DND-41 (cell line): Measurements from ENCODE around the gene UROC1.

Source experiments
- ATAC-seq: fragments of 200-7000 bp; cut with Tn5 transposase; 3 replicates; pipeline ENCODE4 v1.9.1; 2021; ENCODE audit warnings: low read depth; ENCODE audit not compliant: insufficient read depth
- DNase-seq: peaks from one replicate; pipeline ENCODE4 v3.0.0-alpha.2; 2020
- H2AFZ ChIP-seq: 2 replicates; pipeline ENCODE4 v1.6.0; 2012; ENCODE audit warnings: low read depth, low read length
- H3K27ac ChIP-seq: 2 replicates; pipeline ENCODE4 v1.5.1; 2012; ENCODE audit warnings: low read length, inconsistent platforms
- H3K27me3 ChIP-seq: fragments of 200-600 bp; sonication (generic); 2 replicates; pipeline ENCODE4 v1.6.0; 2012; ENCODE audit warnings: low read length, mild to moderate bottlenecking, inconsistent platforms; ENCODE audit not compliant: insufficient read depth, poor library complexity
- H3K36me3 ChIP-seq: 2 replicates; pipeline ENCODE4 v1.5.1; 2012; ENCODE audit warnings: low read length, inconsistent platforms; ENCODE audit not compliant: insufficient read depth
- H3K4me1 ChIP-seq: 2 replicates; pipeline ENCODE4 v1.5.1; 2012; ENCODE audit warnings: mild to moderate bottlenecking, low read length; ENCODE audit not compliant: insufficient read depth
- H3K4me2 ChIP-seq: 2 replicates; pipeline ENCODE4 v1.6.0; 2012; ENCODE audit warnings: mild to moderate bottlenecking, moderate library complexity, low read length, inconsistent platforms; ENCODE audit not compliant: insufficient read depth
- H3K4me3 ChIP-seq, 2 experiments: fragments of 200-600 bp in 1 of 2; shearing (Covaris generic) in 1 of 2; 2 replicates each; pipeline ENCODE4 v1.5.1; 2012 to 2016; ENCODE audit warnings: inconsistent platforms in 2 of 2, low read length in 2 of 2, mild to moderate bottlenecking in 2 of 2, low read depth in 1 of 2, moderate library complexity in 1 of 2
- H3K79me2 ChIP-seq: 2 replicates; pipeline ENCODE4 v1.6.0; 2012; ENCODE audit warnings: low read length, inconsistent platforms; ENCODE audit not compliant: insufficient read depth
- H3K9ac ChIP-seq: 2 replicates; pipeline ENCODE4 v1.6.0; 2012; ENCODE audit warnings: low read depth, mild to moderate bottlenecking, inconsistent platforms, low read length, moderate library complexity
- H3K9me3 ChIP-seq: 2 replicates; pipeline ENCODE4 v1.5.1; 2012; ENCODE audit warnings: low read length, moderate library complexity, mild to moderate bottlenecking, inconsistent platforms; ENCODE audit not compliant: insufficient read depth, severe bottlenecking
- H4K20me1 ChIP-seq: 2 replicates; pipeline ENCODE4 v1.6.0; 2012; ENCODE audit warnings: low read length; ENCODE audit not compliant: insufficient read depth
- EZH2 ChIP-seq: IDR thresholded peaks from 3 replicates; pipeline ENCODE4 v1.6.1; 2012; ENCODE audit warnings: borderline replicate concordance, low read depth, mild to moderate bottlenecking, moderate library complexity, low read length, inconsistent platforms; ENCODE audit not compliant: severe bottlenecking
- TF ChIP-seq, protein P1 (sequence below): IDR thresholded peaks from 2 replicates; pipeline ENCODE4 v1.5.1; 2012; ENCODE audit warnings: borderline replicate concordance, low read length, moderate library complexity, mild to moderate bottlenecking; ENCODE audit not compliant: poor library complexity, severe bottlenecking; ENCODE audit errors: extremely low read depth

Gene UROC1

DNA sequence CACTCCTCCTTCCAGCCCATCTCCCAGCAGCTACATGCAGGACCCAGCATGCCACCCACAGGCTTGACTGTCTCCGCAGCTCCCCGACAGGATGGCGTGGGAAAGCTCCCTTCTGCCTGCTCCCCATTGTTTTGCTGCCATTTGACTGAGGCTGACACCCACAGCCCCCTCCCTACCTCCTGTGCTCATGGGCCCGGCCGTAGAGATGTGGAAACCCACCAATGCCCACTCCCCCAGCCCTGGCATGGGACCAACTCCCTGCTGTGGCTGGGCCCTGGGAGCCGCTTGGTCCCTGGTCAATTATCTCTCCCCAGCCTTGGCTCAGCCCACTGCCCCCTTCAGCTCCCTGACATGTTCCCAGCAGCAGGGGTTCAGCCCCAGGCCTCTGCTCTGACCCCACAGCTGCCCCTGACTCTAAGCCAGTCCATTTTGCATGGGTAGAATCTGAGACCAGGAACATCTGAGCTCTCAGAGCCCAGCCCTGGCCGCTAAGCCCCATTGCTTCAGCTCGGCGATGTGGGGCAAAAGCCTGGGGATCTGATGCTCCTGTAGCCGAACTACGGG lies 33.0 kb upstream of the UROC1 start:
- DNase-seq (no peak), ATAC-seq (no peak)
- TF ChIP-seq, protein P1, sequence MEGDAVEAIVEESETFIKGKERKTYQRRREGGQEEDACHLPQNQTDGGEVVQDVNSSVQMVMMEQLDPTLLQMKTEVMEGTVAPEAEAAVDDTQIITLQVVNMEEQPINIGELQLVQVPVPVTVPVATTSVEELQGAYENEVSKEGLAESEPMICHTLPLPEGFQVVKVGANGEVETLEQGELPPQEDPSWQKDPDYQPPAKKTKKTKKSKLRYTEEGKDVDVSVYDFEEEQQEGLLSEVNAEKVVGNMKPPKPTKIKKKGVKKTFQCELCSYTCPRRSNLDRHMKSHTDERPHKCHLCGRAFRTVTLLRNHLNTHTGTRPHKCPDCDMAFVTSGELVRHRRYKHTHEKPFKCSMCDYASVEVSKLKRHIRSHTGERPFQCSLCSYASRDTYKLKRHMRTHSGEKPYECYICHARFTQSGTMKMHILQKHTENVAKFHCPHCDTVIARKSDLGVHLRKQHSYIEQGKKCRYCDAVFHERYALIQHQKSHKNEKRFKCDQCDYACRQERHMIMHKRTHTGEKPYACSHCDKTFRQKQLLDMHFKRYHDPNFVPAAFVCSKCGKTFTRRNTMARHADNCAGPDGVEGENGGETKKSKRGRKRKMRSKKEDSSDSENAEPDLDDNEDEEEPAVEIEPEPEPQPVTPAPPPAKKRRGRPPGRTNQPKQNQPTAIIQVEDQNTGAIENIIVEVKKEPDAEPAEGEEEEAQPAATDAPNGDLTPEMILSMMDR: no peak
- no peaks in the 10 kb centered on the region for H3K36me3 ChIP-seq
- H3K27me3 ChIP-seq: no peaks in the 10 kb centered on the region
- no peak overlapping the region for H2AFZ ChIP-seq
- H3K4me1 ChIP-seq: peaks cover 3% of the 10 kb centered on the region
- no peaks in the 10 kb centered on the region for H3K9me3 ChIP-seq
- no peak overlapping the region for H3K4me3 ChIP-seq
- no peaks in the 10 kb centered on the region for H3K79me2 ChIP-seq
- no peak overlapping the region for H3K4me2 ChIP-seq
- H3K9ac ChIP-seq: no peak overlapping the region
- H3K27ac ChIP-seq: no peak overlapping the region
- no peaks in the 10 kb centered on the region for H4K20me1 ChIP-seq

DNA sequence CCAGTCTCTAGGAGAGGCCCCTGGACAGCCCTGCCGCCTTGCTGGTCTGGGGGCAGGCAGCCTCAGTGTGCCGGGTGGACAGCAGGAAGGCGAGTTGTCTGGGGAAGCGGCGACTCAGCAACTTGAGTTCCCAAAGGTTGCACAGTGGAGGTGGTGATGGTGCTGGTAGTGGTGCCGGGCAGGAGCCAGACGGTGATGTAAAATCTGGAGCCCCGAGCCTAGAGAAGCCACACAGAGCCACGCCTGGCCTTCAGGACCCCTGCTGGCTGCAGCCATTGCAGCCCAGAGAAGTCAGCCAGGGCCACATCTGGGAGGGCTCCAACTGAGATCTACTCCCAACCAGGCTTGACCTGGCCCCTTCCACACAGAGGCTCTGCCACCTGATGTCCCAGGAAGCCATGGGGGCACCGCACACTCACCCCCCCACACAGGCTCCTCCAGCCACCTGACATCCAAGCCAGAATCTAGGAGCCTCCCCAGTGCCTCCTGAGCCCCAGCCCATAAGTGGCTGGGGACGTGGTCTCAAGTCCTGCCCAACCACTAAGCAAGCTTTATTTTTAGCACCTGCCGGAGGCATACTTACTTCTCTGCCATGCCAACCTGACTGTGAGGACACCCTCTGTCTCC lies 32.4 kb upstream of the UROC1 start:
- H3K4me2 ChIP-seq: no peak overlapping the region
- no peak overlapping the region for H3K9ac ChIP-seq
- no peaks in the 10 kb centered on the region for H3K36me3 ChIP-seq
- no peaks in the 10 kb centered on the region for H3K9me3 ChIP-seq
- TF ChIP-seq EZH2: no peak
- H3K27me3 ChIP-seq: no peaks in the 10 kb centered on the region
- H3K27ac ChIP-seq: no peak overlapping the region
- H3K4me1 ChIP-seq: peaks cover 7% of the 10 kb centered on the region
- H4K20me1 ChIP-seq: no peaks in the 10 kb centered on the region
- no peak for ATAC-seq
- peak; percentile 3 for DNase-seq
- H3K79me2 ChIP-seq: no peaks in the 10 kb centered on the region
- no peak overlapping the region for H3K4me3 ChIP-seq
- H2AFZ ChIP-seq: no peak overlapping the region; the same call in 1 of the 2 replicates

DNA sequence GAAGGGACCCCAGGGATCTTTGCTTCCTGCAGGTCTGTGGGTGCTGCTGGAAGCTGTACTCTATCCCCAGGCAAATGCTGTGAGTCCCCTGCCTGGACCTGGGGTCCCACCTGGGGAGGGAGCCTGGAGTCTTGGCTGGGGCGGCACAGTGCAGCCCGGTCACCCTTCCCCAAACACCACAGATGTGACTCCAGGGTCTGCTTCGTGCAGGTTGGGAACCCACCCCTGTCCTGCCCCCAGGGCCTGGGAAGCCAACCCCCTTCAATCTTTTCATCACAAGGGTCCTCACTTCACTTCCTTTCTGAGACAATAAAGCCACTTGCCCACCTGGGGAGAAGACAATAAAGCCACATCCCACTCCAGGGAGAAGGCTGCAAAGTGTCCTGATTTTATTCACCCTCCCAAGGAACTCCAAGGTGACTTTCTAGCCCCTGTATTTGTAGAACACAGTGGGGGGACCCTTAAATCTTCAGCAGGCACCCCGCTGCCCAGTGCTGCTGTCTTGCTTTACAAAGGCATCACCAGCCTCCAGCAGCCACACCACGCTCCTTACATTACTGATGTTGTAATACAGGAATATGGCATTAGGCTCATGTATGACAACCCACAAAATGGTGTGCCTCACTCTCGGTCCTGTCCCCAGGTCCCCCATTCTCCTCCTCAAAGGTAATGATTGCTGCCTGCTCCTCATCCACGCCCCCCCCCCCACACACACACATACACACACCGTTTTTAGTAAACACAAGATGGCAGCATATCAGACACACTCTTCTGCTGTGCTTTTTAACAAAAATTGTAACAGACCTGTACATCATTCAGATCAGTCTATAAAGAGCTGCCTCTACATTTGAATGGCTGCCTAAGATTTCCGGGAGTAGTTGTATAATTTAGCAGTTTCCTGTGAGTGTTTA lies 31.2 kb upstream of the UROC1 start:
- Histone ChIP-seq H3K9me3 (no peaks in the 10 kb centered on the region), H3K4me1 (peaks cover 14% of the 10 kb centered on the region), H2AFZ (peak overlapping the region; percentile 46; the same call in 1 of the 2 replicates), H3K4me2 (no peak overlapping the region), H3K27me3 (no peaks in the 10 kb centered on the region), H3K36me3 (no peaks in the 10 kb centered on the region), H3K79me2 (no peaks in the 10 kb centered on the region), H4K20me1 (no peaks in the 10 kb centered on the region), H3K9ac (no peak overlapping the region), H3K27ac (no peak overlapping the region), H3K4me3 (no peak overlapping the region)
- DNase-seq (peak; percentile 3), ATAC-seq (no peak; the same call in 2 of the 3 replicates)
- TF ChIP-seq, protein P1: peak; percentile 25
- TF ChIP-seq EZH2: no peak

DNA sequence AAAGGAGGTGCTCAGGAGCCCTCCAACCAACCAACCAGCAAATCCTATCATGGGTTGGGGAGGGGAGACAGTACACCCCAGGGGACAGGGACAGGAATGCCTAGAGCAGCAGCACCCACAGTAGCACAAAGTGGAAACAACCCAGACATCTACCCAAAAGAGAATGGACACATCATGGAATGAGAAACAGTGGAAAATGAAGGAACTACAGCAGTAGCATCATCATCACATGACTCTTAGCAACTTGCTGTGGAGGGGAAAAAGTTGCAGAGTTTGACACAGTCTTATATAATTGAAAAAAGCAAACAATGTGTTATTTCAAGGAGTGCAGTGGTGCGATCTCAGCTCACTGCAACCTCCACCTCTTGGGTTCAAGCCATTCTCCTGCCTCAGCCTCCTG lies 30.1 kb upstream of the UROC1 start:
- H3K36me3 ChIP-seq: no peaks in the 10 kb centered on the region
- no peak overlapping the region for H3K4me2 ChIP-seq
- no peaks in the 10 kb centered on the region for H3K9me3 ChIP-seq
- no peak for DNase-seq
- no peak overlapping the region for H3K9ac ChIP-seq
- no peak overlapping the region for H3K27ac ChIP-seq
- no peaks in the 10 kb centered on the region for H3K79me2 ChIP-seq
- TF ChIP-seq, protein P1: no peak
- TF ChIP-seq EZH2: no peak
- H3K4me3 ChIP-seq: no peak overlapping the region
- peaks cover 14% of the 10 kb centered on the region for H3K4me1 ChIP-seq
- no peak for ATAC-seq
- H3K27me3 ChIP-seq: no peaks in the 10 kb centered on the region
- no peaks in the 10 kb centered on the region for H4K20me1 ChIP-seq
- no peak overlapping the region for H2AFZ ChIP-seq
